HepG2 (cell line): ENCODE results near the gene GLIS1. TPM values are rescaled to one million over a fixed set of nuclear protein-coding genes. Genes with fewer than 3 reads are reported as not detected.

Experiments
- ATAC-seq: fragments of 200-7000 bp; cut with Tn5 transposase; 3 replicates; pipeline ENCODE4 v1.9.1; 2020; ENCODE audit warnings: mild to moderate bottlenecking, moderate library complexity
- BruUV-seq: library from RNA; stranded (reverse); fragments of 400-500 nt; replicated peaks from 2 replicates; lab custom pipeline; 2021; lab: Mats Ljungman, UMichigan
- CTCF ChIA-PET: fragments of 300-600 bp; formaldehyde crosslinking; extraction: SDS; loops from one replicate; lab custom pipeline; 2021; ENCODE audit warnings: low total read pairs, inconsistent platforms, low intra/inter-chr PET ratio; lab: Yijun Ruan, JAX
- POLR2A ChIA-PET: fragments of 350-600 bp; sonication (Branson Sonifier 250); formaldehyde crosslinking; loops from one replicate; lab custom pipeline; 2020; ENCODE audit warnings: antibody characterized with exemption, inconsistent platforms; lab: Yijun Ruan, JAX
- DNase-seq: peaks from one replicate; pipeline ENCODE4 v3.0.0-alpha.2; 2015; ENCODE audit warnings: low spot score
- FAIRE-seq: peaks from 3 replicates; lab custom pipeline; 2011; peaks lifted over from hg19 to GRCh38; lab: Jason Lieb, UNC
- H2AFZ ChIP-seq: one replicate; pipeline ENCODE4 v1.6.1; 2011; ENCODE audit warnings: low read length, inconsistent platforms
- H3K27ac ChIP-seq: fragments of 300-600 bp; 3 replicates; pipeline ENCODE4 v1.8.0; 2011; ENCODE audit warnings: mixed run types, mild to moderate bottlenecking, mixed read lengths, low read length, inconsistent platforms; ENCODE audit not compliant: insufficient read depth; ENCODE audit errors: extremely low read length
- H3K27me3 ChIP-seq, 2 experiments: fragments of 200-600 bp in 1 of 2; 2 replicates in 1 of 2; 3 replicates in 1 of 2; pipeline versions ENCODE4 v1.6.0 to v1.8.0; 2011; ENCODE audit warnings: low read length in 2 of 2, mild to moderate bottlenecking in 2 of 2, moderate library complexity in 2 of 2, inconsistent platforms in 1 of 2; ENCODE audit not compliant: insufficient read depth in 2 of 2, control insufficient read depth in 1 of 2
- H3K36me3 ChIP-seq, 2 experiments: fragments of 200-600 bp in 1 of 2; replicated peaks in 1 of 2; 2 replicates in 1 of 2; 3 replicates in 1 of 2; pipeline versions ENCODE4 v1.5.1 to v1.8.0; 2011; ENCODE audit warnings: low read length in 2 of 2, inconsistent platforms in 1 of 2; ENCODE audit not compliant: insufficient read depth in 2 of 2, control insufficient read depth in 1 of 2
- H3K4me1 ChIP-seq: 2 replicates; pipeline ENCODE4 v1.5.1; 2012; ENCODE audit warnings: low read length, inconsistent platforms; ENCODE audit not compliant: insufficient read depth
- H3K4me2 ChIP-seq: 2 replicates; pipeline ENCODE4 v1.6.0; 2011; ENCODE audit warnings: low read depth, low read length, inconsistent platforms
- H3K4me3 ChIP-seq, 3 experiments: fragments of 200-600 bp in 1 of 3; sonication (generic), shearing (Covaris generic) in 1 of 3; replicated peaks in 1 of 3; 2 replicates each; pipeline ENCODE4 v1.5.1; 2011 to 2016; ENCODE audit warnings: low read length in 3 of 3, inconsistent platforms in 2 of 3, low read depth in 2 of 3, mild to moderate bottlenecking in 2 of 3, control low read depth in 1 of 3, mixed read lengths in 1 of 3; ENCODE audit not compliant: insufficient read depth in 1 of 3
- H3K79me2 ChIP-seq: one replicate; pipeline ENCODE4 v1.6.1; 2011; ENCODE audit warnings: low read length, inconsistent platforms; ENCODE audit not compliant: insufficient read depth
- H3K9ac ChIP-seq: 2 replicates; pipeline ENCODE4 v1.6.0; 2011; ENCODE audit warnings: mild to moderate bottlenecking, low read depth, low read length, inconsistent platforms; ENCODE audit not compliant: insufficient read depth
- H3K9me3 ChIP-seq: 2 replicates; pipeline ENCODE4 v1.5.1; 2012; ENCODE audit warnings: mild to moderate bottlenecking, low read length
- H4K20me1 ChIP-seq: 2 replicates; pipeline ENCODE4 v1.6.0; 2011; ENCODE audit warnings: inconsistent platforms, mild to moderate bottlenecking, low read length, moderate library complexity; ENCODE audit not compliant: insufficient read depth
- ARNT2 ChIP-seq: sonication (generic); formaldehyde crosslinking; IDR thresholded peaks from 2 replicates; pipeline ENCODE4 v1.8.0; 2022; ENCODE audit warnings: mild to moderate bottlenecking, low read depth, missing genetic modification reagents, moderate library complexity
- CBX2 ChIP-seq, 2 experiments: fragments of 200-600 bp in 1 of 2; sonication (generic); formaldehyde crosslinking in 1 of 2; IDR thresholded peaks; 2 replicates each; pipeline versions ENCODE4 v1.7.0 to v1.8.1; 2018 to 2022; ENCODE audit warnings: low read depth in 2 of 2, low read length in 1 of 2, mild to moderate bottlenecking in 1 of 2, missing genetic modification reagents in 1 of 2
- FOSL1 ChIP-seq: sonication (generic); formaldehyde crosslinking; IDR thresholded peaks from 2 replicates; pipeline ENCODE4 v1.9.0; 2021; ENCODE audit warnings: missing genetic modification reagents, borderline replicate concordance
- HBP1 ChIP-seq: IDR thresholded peaks from 2 replicates; pipeline ENCODE4 v1.6.1; 2016; ENCODE audit warnings: low read depth, control low read depth
- MZF1 ChIP-seq: sonication (generic); formaldehyde crosslinking; IDR thresholded peaks from 2 replicates; pipeline ENCODE4 v1.8.1; 2023; ENCODE audit warnings: mild to moderate bottlenecking, missing genetic modification reagents, borderline replicate concordance
- TBX3 ChIP-seq: fragments of 450-650 bp; IDR thresholded peaks from 2 replicates; pipeline ENCODE4 v1.6.1; 2017; ENCODE audit warnings: antibody characterized with exemption, mild to moderate bottlenecking, inconsistent platforms, borderline replicate concordance
- ZBTB44 ChIP-seq: sonication (generic); formaldehyde crosslinking; IDR thresholded peaks from 2 replicates; pipeline ENCODE4 v1.4.0; 2020; ENCODE audit warnings: missing genetic modification reagents
- ZFP1 ChIP-seq: IDR thresholded peaks from 2 replicates; pipeline ENCODE4 v1.6.1; 2016
- ZNF274 ChIP-seq: sonication (generic); formaldehyde crosslinking; IDR thresholded peaks from 2 replicates; pipeline ENCODE4 v1.5.1; 2020; ENCODE audit warnings: mild to moderate bottlenecking, missing genetic modification reagents
- ZNF557 ChIP-seq: sonication (generic); formaldehyde crosslinking; IDR thresholded peaks from 2 replicates; pipeline ENCODE4 v1.4.0; 2020; ENCODE audit warnings: missing genetic modification reagents
- WGBS: methylation state at CpG from one replicate; pipeline ENCODE4 v1.1.6; 2017; ENCODE audit warnings: low lambda C conversion rate; 5-methylcytosine and 5-hydroxymethylcytosine counted together
- in situ Hi-C: cut with HindIII; loops from 2 replicates; pipeline ENCODE4 v1.10.0; 2017; ENCODE audit warnings: low pct_unique_long_range_greater_than_20kb; ENCODE audit not compliant: extremely low pct_ligation_motif_present
- intact Hi-C: fragments of 100-400 bp; cut with micrococcal nuclease; formaldehyde crosslinking; loops from one replicate; pipeline ENCODE4 v1.10.0; 2022; ENCODE audit not compliant: unreplicated experiment
- polyA plus RNA-seq, 8 experiments: library from polyadenylated mRNA; depleted of rRNA in 3 of 8; stranded (reverse) in 7 of 8; unstranded in 1 of 8; fragments of >200 nt; fragmentation: Illumina TruSeq in 4 of 8; extraction: Trizol in 4 of 8; gene quantifications; 2 replicates each; pipeline versions ENCODE4 v1.2.1 to v1.2.3, GENCODE V29; 2011 to 2016; ENCODE audit warnings: low read depth in 4 of 8, missing spikeins in 1 of 8, mixed read lengths in 1 of 8; ENCODE audit not compliant: insufficient read depth in 1 of 8
- total RNA-seq, 5 experiments: library from RNA; depleted of rRNA; stranded (reverse); fragments of >200 nt; fragmentation: Illumina TruSeq; extraction: Trizol; gene quantifications; 2 replicates each; pipeline ENCODE4 v1.2.3, GENCODE V29; 2016; ENCODE audit warnings: low read depth in 1 of 5
- TF ChIP-seq, protein P1 (sequence below): IDR thresholded peaks from 2 replicates; pipeline ENCODE4 v1.6.1; 2016

GLIS1 gene
- total and polyA plus RNA-seq, 2 of the 13 experiments (the other 11 are each of a cell fraction or from before 2014, with no cell fraction given), result 0.03 TPM; not detected in 1

DNA sequence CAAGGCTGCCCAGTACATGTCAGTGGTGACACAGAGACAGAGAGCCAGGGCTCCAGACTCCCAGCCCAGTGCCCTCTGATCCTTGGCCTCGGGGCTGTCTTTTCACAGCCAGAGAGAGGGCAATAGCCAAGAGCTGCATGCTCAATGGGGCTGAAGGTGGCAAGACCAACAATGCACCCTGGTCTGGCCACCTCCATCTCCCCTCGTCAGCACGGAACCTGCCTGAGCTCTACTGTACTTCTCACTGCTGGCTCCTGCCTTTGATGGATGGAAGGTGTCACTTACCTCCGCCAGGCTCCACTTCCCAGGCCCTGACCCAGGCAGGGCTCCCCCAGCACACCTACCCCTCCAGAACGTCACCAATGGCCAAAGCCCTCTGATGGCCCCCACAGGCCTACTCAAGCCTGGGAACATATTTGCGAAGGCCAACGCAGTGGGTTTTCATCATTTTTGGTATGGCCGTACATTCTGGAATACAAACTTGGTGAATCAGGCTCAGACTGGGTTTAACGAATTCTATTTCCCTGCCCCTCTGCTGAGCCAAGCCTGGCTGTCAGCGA is 191.7 kb downstream of the GLIS1 start:
- intact Hi-C loops, result no loop called here
- Histone ChIP-seq H3K4me3 (no peak overlapping the region), H3K4me1 (no peaks in the 10 kb centered on the region), H3K9ac (no peak overlapping the region), H2AFZ (no peak overlapping the region), H3K4me2 (no peak overlapping the region), H3K9me3 (no peaks in the 10 kb centered on the region), H3K27me3 (peaks cover 5 to 73% of the 10 kb centered on the region in 2 experiments), H3K36me3 (no peaks in the 10 kb centered on the region), H3K27ac (no peak overlapping the region), H3K79me2 (no peaks in the 10 kb centered on the region), H4K20me1 (no peaks in the 10 kb centered on the region)
- ChIA-PET POLR2A (no interaction called here), CTCF (no interaction called here)
- FAIRE-seq (no peak), DNase-seq (no peak), ATAC-seq (no peak)
- TF ChIP-seq FOSL1 (CRISPR knock-in tag) (no peak), ZFP1 (CRISPR knock-in tag) (no peak), ARNT2 (CRISPR knock-in tag) (no peak), ZNF557 (CRISPR knock-in tag) (no peak), TBX3 (no peak), ZBTB44 (CRISPR knock-in tag) (no peak), CBX2 (IDR thresholded peaks at IDR 0.05; ENCODE audit: low read depth, low read length) (no peak), CBX2 (CRISPR knock-in tag; IDR thresholded peaks at IDR 0.05; ENCODE audit: low read depth) (no peak), ZNF274 (CRISPR knock-in tag) (no peak), MZF1 (no peak), HBP1 (CRISPR knock-in tag) (no peak)
- TF ChIP-seq, protein P1, sequence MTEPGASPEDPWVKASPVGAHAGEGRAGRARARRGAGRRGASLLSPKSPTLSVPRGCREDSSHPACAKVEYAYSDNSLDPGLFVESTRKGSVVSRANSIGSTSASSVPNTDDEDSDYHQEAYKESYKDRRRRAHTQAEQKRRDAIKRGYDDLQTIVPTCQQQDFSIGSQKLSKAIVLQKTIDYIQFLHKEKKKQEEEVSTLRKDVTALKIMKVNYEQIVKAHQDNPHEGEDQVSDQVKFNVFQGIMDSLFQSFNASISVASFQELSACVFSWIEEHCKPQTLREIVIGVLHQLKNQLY, result no peak
- in situ Hi-C loops, result no loop called here
- 57% methylated on average over 6 of the region's 10 CpGs for WGBS
- BruUV-seq, result no TSS peak
